MCF 10A (cell line): ENCODE data around the gene YBX2. TPM values are rescaled to one million over a fixed set of nuclear protein-coding genes. Genes with fewer than 3 reads are reported as not detected.

Source experiments
- BruUV-seq: library from RNA; stranded (reverse); fragments of 400-500 nt; replicated peaks from 2 replicates; lab custom pipeline; 2021; lab: Mats Ljungman, UMichigan
- CTCF ChIA-PET: fragments of 300-600 bp; sonication (Branson Sonifier 250); formaldehyde crosslinking; extraction: SDS; loops from one replicate; lab custom pipeline; 2021; ENCODE audit warnings: antibody characterized with exemption, inconsistent platforms; lab: Yijun Ruan, JAX
- POLR2A ChIA-PET: fragments of 300-600, 350-650 bp; sonication (Branson Sonifier 250); formaldehyde crosslinking; extraction: SDS; loops from one replicate; lab custom pipeline; 2020; ENCODE audit warnings: antibody characterized with exemption, inconsistent platforms; lab: Yijun Ruan, JAX
- DNase-seq: peaks from one replicate; pipeline ENCODE4 v3.0.0-alpha.2; 2018; ENCODE audit not compliant: unreplicated experiment
- H3K27ac Mint-ChIP-seq: one replicate; pipeline ENCODE4 v1.8.0; 2022; ENCODE audit warnings: mild to moderate bottlenecking, low read depth, mixed read lengths; ENCODE audit not compliant: unreplicated experiment
- H3K27me3 Mint-ChIP-seq: one replicate; pipeline ENCODE4 v1.8.0; 2022; ENCODE audit warnings: mixed read lengths; ENCODE audit not compliant: insufficient read depth, unreplicated experiment
- H3K36me3 Mint-ChIP-seq: one replicate; pipeline ENCODE4 v1.8.0; 2022; ENCODE audit warnings: mild to moderate bottlenecking, moderate library complexity, mixed read lengths; ENCODE audit not compliant: insufficient read depth, unreplicated experiment
- H3K4me1 Mint-ChIP-seq: one replicate; pipeline ENCODE4 v1.8.0; 2022; ENCODE audit warnings: mixed read lengths; ENCODE audit not compliant: insufficient read depth, unreplicated experiment
- H3K4me3 Mint-ChIP-seq: one replicate; pipeline ENCODE4 v1.8.0; 2022; ENCODE audit warnings: mild to moderate bottlenecking, moderate library complexity, mixed read lengths; ENCODE audit not compliant: unreplicated experiment
- H3K9me3 Mint-ChIP-seq: one replicate; pipeline ENCODE4 v1.8.0; 2022; ENCODE audit warnings: mixed read lengths; ENCODE audit not compliant: unreplicated experiment
- intact Hi-C: fragments of 100-400 bp; cut with micrococcal nuclease; formaldehyde crosslinking; loops from 2 replicates; pipeline ENCODE4 v1.14.1; 2022
- total RNA-seq: library from RNA; stranded (reverse); gene quantifications from 2 replicates; pipeline ENCODE4 v1.2.3, GENCODE V29; 2022
- TF ChIP-seq, protein P1 (sequence below): fragments of 200-600 bp; IDR thresholded peaks from one replicate; pipeline ENCODE4 v1.8.0; 2022; ENCODE audit warnings: antibody characterized with exemption, mild to moderate bottlenecking; ENCODE audit not compliant: unreplicated experiment

Gene YBX2
- total RNA-seq, 1 experiment from 2014 or later: 0.40 TPM

DNA sequence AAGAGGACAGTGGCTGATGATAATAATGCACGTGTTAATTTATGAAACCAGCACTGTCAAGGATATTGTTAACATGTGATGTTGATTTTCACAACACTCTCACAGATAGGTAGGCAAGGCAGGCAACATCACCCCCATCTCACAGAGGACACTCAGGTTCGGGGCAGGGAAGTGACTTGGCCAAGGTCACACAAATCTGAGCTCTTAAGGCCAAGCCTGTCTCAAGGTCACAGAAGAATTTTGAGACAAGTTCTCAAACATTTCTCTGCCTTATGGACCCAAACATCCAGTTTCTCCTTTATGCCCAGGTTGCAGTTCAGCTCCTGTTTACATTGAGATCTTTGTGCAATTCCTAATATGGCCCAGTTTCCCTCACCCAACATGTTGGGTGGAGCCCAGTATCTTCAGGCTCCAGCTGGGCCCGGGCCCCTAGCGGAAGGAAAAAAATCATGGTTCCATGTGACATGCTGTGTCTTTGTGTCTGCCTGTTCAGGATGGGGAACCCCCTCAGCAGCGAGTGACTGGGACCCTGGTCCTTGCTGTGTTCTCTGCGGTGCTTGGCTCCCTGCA is 11.6 kb downstream of the YBX2 start:
- POLR2A ChIA-PET: interaction anchor here (0.7 to 1.2 kb wide), 3 partner anchors 10 to 737 kb away, joined by 3 to 4 read pairs (median 3); no protein-coding TSS in a partner anchor
- BruUV-seq: no TSS peak
- peaks cover 12% of the 10 kb centered on the region for H3K27me3 Mint-ChIP-seq
- intact Hi-C loops: no loop called here
- H3K9me3 Mint-ChIP-seq: no peaks in the 10 kb centered on the region
- peaks cover 6% of the 10 kb centered on the region for H3K4me1 Mint-ChIP-seq
- CTCF ChIA-PET: interaction anchor here (0.6 to 5.2 kb wide), 3 partner anchors 14 to 313 kb away, joined by 3 to 65 read pairs (median 4); no protein-coding TSS in a partner anchor
- H3K4me3 Mint-ChIP-seq: no peak overlapping the region
- no peak for DNase-seq
- TF ChIP-seq, protein P1, sequence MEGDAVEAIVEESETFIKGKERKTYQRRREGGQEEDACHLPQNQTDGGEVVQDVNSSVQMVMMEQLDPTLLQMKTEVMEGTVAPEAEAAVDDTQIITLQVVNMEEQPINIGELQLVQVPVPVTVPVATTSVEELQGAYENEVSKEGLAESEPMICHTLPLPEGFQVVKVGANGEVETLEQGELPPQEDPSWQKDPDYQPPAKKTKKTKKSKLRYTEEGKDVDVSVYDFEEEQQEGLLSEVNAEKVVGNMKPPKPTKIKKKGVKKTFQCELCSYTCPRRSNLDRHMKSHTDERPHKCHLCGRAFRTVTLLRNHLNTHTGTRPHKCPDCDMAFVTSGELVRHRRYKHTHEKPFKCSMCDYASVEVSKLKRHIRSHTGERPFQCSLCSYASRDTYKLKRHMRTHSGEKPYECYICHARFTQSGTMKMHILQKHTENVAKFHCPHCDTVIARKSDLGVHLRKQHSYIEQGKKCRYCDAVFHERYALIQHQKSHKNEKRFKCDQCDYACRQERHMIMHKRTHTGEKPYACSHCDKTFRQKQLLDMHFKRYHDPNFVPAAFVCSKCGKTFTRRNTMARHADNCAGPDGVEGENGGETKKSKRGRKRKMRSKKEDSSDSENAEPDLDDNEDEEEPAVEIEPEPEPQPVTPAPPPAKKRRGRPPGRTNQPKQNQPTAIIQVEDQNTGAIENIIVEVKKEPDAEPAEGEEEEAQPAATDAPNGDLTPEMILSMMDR: no peak
- H3K36me3 Mint-ChIP-seq: no peaks in the 10 kb centered on the region
- no peak overlapping the region for H3K27ac Mint-ChIP-seq

DNA sequence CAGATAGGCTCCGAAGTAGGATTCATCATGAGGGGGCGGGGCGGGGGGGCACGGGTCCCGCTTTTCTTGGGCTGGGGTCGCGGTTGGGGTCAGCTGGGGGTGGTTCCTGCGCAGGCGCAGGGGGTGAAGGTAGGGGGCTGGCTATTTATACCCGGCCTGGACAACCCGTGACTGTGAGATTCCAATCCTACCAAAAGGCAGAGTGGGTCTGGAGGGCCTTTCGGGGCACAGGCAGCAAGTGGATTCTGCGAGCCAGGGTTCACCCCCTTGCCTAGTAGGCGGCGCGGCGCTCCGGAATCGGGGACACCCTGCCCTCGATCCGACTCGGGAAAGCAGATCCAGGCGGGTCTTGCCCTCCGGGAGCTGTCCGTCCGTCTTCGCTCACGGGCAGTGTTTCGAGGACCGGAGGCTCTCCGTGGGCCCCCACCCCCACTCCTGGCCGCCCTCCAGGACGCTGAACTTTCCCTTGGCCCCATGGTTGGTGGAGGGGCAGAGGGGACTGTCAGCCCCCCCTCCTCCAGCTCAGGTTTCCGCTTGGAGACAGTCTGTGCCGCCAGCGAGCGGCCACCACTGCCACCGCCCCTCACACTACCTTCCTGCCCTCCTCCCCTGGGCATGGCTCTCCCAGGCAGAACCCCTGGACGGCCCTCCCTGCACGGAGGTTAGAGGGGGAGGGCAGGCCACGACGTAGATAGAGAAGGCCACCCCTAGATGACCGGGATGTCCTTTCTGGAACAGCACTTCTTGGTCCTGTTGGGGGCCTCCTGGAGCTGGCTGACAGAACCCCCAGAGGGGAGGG is 12.3 kb downstream of the YBX2 start:
- Mint-ChIP-seq H3K9me3 (no peaks in the 10 kb centered on the region), H3K36me3 (no peaks in the 10 kb centered on the region), H3K27ac (no peak overlapping the region), H3K4me3 (peak overlapping the region; percentile 72), H3K4me1 (peaks cover 6% of the 10 kb centered on the region), H3K27me3 (peaks cover 5% of the 10 kb centered on the region)
- CTCF ChIA-PET: interaction anchor here (0.6 to 5.2 kb wide), 5 partner anchors 14 to 313 kb away, joined by 3 to 65 read pairs (median 3); no protein-coding TSS in a partner anchor
- intact Hi-C loops: no loop called here
- DNase-seq: no peak
- POLR2A ChIA-PET: interaction anchor here (0.7 to 3.8 kb wide), 6 partner anchors 11 to 737 kb away, joined by 3 to 37 read pairs (median 8); no protein-coding TSS in a partner anchor
- BruUV-seq: no TSS peak
- TF ChIP-seq, protein P1: no peak

DNA sequence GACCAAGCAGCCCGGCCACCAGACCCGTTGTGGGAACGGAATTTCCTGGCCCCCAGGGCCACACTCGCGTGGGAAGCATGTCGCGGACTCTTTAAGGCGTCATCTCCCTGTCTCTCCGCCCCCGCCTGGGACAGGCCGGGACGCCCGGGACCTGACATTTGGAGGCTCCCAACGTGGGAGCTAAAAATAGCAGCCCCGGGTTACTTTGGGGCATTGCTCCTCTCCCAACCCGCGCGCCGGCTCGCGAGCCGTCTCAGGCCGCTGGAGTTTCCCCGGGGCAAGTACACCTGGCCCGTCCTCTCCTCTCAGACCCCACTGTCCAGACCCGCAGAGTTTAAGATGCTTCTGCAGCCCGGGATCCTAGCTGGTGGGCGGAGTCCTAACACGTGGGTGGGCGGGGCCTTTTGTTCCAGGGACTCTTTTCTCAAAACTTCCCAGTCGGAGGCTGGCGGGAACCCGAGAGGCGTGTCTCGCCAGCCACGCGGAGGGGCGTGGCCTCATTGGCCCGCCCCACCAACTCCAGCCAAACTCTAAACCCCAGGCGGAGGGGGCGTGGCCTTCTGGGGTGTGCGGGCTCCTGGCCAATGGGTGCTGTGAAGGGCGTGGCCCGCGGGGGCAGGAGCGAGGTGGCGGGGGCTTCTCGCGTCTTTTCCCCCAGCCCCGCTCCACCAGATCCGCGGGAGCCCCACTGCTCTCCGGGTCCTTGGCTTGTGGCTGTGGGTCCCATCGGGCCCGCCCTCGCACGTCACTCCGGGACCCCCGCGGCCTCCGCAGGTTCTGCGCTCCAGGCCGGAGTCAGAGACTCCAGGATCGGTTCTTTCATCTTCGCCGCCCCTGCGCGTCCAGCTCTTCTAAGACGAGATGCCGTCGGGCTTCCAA is 13.1 kb downstream of the YBX2 start, which contains the start of gene SLC2A4:
SLC2A4 (plus strand) TSS at position 645 of the 879 bp plus-strand sequence; CDS start at position 862, 217 bp downstream.
- BruUV-seq: no TSS peak
- ChIA-PET POLR2A (interaction anchor here (0.7 to 3.8 kb wide), 14 partner anchors 12 to 292 kb away, joined by 3 to 37 read pairs (median 5); partner anchors contain the start of genes CTDNEP1 and GABARAP), CTCF (interaction anchor here (0.6 to 5.2 kb wide), 13 partner anchors 9 to 837 kb away, joined by 3 to 65 read pairs (median 3); no protein-coding TSS in a partner anchor)
- TF ChIP-seq, protein P1: no peak
- DNase-seq: peak; percentile 97
- no peak within 1 kb of the TSS for H3K27ac Mint-ChIP-seq
- H3K27me3 Mint-ChIP-seq: no peaks in the 10 kb centered on the region
- no peaks in the 10 kb centered on the region for H3K9me3 Mint-ChIP-seq
- intact Hi-C loops: no loop called here
- H3K4me3 Mint-ChIP-seq: peak within 1 kb of the TSS; percentile 72
- no peaks in the 10 kb centered on the region for H3K36me3 Mint-ChIP-seq
- peaks cover 6% of the 10 kb centered on the region for H3K4me1 Mint-ChIP-seq
